Subcutaneous adipose tissue (tissue), 4 donors: Measurements from ENCODE around the gene DEFB113. TPM values are rescaled to one million over a fixed set of nuclear protein-coding genes. Genes with fewer than 3 reads are reported as not detected.

Experiments used
- total RNA-seq, 4 donors: library from RNA; depleted of rRNA; stranded (reverse); fragments of >200 nt; gene quantifications; one replicate each; pipeline ENCODE4 v1.1.0, GENCODE V29; 2016
- TF ChIP-seq, protein P1 (sequence below): fragments of 450-650 bp; IDR thresholded peaks from one replicate; pipeline ENCODE4 v1.5.1; 2016; ENCODE audit warnings: low read depth, mild to moderate bottlenecking, control low read depth, antibody characterized with exemption, moderate library complexity

The DEFB113 gene
- total RNA-seq, 4 donors from 2014 or later, result not detected

DNA sequence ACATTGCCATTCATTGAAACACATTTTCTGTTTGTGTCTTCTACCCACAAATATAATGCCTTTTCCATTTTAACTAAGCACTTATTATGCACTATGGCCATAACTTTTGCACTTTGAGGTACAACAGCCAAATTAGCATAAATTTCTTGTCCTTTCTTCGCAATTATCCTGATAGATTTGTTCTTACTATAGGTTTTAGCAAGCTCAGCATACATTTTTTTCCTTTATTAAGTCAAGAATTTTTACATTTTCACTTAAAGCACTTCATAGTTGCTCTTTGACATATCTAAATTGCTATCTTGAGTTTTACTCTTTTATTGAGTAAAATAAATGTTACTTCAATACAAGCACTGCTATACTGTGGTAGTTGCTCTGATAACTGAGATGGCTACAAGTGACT lies 11.2 kb downstream of the DEFB113 start:
- TF ChIP-seq, protein P1, sequence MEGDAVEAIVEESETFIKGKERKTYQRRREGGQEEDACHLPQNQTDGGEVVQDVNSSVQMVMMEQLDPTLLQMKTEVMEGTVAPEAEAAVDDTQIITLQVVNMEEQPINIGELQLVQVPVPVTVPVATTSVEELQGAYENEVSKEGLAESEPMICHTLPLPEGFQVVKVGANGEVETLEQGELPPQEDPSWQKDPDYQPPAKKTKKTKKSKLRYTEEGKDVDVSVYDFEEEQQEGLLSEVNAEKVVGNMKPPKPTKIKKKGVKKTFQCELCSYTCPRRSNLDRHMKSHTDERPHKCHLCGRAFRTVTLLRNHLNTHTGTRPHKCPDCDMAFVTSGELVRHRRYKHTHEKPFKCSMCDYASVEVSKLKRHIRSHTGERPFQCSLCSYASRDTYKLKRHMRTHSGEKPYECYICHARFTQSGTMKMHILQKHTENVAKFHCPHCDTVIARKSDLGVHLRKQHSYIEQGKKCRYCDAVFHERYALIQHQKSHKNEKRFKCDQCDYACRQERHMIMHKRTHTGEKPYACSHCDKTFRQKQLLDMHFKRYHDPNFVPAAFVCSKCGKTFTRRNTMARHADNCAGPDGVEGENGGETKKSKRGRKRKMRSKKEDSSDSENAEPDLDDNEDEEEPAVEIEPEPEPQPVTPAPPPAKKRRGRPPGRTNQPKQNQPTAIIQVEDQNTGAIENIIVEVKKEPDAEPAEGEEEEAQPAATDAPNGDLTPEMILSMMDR, result no peak

DNA sequence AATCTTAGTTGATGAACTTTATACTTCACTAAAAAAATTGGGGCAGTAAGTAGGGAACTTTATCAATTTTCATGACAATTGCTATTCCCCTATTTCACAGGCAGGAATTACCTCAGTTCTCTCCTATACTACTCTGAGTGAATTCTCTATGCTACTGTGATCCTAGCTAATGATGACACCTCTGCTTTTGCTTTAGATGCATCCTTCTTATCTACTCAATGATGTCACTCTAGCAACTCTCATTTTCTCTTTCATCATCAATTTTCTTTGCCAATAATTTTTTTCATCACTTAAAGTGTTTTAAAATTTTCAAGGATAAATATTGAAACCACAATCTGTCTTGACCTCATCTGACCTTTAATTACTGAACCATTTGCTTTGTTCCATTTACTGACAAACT lies 13.6 kb downstream of the DEFB113 start:
- TF ChIP-seq, protein P1, result no peak

DNA sequence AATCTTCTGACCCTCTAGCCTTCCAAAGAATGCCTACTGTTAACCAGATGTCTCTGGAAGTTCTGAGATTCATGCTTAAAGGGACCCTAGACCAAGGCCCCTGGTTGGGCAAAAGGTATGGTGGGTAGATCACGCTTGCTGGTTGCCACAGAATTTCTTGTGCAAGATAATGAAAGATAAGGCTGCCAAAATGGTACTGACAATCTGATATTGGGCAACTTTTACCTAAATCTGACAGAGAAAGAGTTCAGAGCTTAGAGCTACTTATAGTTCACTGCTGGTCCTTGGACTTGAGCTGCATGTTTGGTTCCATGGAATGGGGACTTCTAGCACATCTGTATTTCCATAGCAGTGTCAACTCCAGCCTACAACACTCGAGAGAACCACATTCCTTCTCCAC lies 17.5 kb downstream of the DEFB113 start:
- TF ChIP-seq, protein P1, result no peak

DNA sequence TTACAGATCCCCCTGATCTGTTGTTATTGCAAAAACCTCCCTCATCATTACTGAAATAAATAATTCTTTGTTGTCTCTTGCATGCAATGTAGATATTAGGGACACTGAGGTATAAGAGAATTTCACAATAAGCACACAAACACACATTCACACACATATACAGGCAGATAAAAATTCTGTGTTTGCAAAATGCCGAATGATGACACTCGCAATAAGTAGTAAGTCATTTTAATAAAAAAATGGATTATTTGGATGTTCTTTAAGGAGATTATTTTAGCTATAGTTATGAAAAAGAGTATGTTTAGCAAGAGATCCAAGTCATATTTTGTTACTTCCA lies 19.0 kb downstream of the DEFB113 start:
- TF ChIP-seq, protein P1, result no peak

DNA sequence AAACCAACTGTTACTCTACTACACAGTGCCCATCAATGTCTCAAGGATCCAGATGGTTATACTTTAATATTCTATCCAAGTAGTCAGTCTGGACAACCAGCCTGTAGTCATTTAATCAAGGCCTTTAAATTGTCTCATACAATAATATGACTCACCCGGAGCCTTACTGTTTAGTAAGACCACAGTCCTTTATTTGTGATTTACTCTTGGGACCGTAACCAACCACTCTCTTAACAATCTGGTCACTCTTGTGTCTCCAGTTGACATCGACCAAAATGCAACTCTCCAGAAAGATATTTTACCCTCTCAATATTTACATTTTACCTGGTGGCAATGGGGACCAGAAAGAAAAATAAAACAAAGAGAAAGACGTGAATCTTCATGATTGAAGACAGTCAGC lies 20.4 kb downstream of the DEFB113 start:
- TF ChIP-seq, protein P1, result no peak

DNA sequence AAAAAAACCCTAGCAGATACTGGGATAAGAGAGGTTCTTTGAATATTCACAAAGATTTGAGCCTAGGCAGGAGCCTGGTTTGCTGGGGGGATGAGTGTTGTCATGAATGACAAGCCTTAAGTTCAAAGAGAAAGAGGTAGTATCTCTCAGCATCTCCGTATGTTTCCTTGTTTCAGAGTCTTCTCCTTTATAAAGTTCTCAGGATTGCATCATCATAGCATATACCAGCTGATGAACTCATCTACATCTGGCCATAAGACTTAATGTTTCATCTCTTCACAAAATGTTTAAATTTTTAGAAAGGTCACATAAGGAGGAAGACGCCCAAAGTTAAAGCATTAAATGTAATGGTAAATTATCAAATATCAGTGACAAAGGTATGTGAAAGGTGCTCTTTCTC lies 22.6 kb downstream of the DEFB113 start:
- TF ChIP-seq, protein P1, result no peak

DNA sequence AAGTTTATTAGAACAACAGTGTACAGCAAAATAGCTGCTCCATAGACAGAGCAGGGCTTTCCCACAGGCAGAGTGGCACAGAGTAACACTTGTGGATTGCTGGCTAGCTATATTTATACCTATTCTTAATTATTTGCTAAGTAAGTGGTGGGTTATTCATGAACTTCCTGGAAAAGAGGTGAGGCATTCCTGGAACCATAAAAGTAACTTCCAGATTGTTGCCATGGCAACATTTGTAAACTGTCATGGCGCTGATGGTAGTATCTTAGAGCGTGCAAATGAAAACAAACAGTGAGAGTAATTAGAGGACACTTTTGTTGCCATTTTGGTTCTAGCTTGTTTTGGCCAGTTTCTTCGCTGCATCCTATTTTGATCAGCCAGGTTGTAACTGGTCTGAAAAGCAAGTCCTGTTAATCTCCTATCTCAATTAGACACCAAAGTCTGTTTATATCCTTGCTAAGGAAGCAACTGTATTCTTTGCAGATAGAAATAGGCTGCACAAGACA lies 29.4 kb downstream of the DEFB113 start:
- TF ChIP-seq, protein P1, result no peak
